Activated CD8-positive, alpha-beta memory T cell treated with anti-CD3 and anti-CD28 coated beads, Interleukin-2, amount 50 U/mL, for 24 hours (primary cell): ENCODE results near the gene S100A12.

Source experiments
- DNase-seq: peaks from one replicate; pipeline ENCODE4 v3.0.0-alpha.2; 2020; ENCODE audit errors: extremely low read depth

S100A12 gene

GRCh38 chr1:153368495-153368894 lies 6.9 kb downstream of the S100A12 start:
- DNase-seq = no peak

GRCh38 chr1:153367090-153367489 lies 8.3 kb downstream of the S100A12 start:
- DNase-seq = no peak

DNA sequence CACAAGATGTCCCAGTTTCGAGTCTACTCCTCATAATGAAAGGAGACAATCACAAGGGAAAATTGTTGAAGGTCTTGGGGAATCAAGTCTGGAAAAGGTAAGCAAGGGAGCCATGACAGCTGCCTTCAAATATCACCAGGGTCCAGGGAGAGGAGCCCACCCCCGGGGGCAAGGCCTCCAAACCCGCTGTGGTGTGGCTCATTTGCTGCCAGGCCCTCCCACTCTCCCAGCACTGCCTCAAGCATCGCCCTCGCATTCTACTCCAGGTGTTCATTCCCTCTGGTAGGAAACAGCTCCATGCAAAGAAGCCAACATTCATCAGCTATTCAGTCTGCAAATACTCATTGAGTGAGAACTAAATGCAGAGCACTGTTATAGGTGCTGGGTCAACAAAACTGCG lies 9.2 kb downstream of the S100A12 start:
- no peak for DNase-seq

- DNase-seq = no peak
Observed at GRCh38 chr1:153365696-153366095, 9.7 kb downstream of the S100A12 start.

GRCh38 chr1:153364766-153365666 lies 10.4 kb downstream of the S100A12 start:
- no peak for DNase-seq

GRCh38 chr1:153364156-153364555 lies 11.3 kb downstream of the S100A12 start:
- no peak for DNase-seq

DNA sequence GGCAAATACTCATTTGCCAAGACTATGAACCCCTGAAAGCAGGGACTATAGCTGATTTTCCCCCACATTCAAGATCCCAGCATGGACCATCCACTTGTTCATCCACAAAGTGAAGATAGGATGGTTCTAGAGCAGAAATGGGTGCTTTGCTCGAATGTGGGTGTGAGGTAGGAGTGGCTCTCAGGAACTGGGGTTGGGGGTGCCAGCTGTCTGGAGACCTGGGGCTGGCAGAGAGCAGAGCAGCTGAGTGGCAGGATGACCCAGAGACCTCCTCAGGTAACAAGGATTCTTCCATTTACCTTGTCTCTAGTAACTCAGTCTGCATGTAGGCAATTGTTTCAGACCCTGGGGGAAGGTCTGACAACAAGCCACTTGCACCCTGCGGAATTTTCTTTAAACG lies 11.8 kb downstream of the S100A12 start:
- DNase-seq = no peak

GRCh38 chr1:153362187-153362775 lies 13.1 kb downstream of the S100A12 start:
- no peak for DNase-seq

DNA sequence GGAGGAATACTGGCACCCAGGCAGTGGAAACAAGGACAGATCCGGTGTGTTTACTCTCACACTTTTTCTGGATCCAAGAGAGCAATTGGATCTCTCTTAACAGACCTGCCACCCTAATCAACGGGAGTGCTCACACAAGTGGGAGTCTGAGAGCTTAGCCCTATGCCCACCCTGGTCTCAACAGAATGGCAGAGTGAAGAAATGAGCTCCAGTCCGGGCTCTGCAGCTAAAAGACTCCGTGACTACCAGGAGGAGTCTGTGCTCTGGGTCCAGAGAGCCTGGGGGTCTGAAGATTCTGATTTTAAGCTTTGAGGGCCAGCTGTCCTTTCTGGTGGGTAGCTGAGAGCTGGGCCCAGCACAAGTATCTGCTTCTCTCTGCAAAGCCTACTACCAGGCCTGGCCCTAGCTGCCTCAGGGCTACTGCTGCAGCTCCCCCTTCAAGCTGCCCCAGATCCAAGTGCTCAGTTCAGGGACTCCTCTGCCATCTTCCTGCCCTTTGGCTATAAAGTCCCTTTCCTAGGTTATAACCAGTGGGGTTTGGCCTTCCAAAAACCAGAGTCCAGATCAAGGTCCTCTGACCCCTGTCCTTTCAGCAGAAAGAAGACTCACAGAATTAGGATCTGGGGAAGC lies 13.8 kb downstream of the S100A12 start:
- DNase-seq = no peak

DNA sequence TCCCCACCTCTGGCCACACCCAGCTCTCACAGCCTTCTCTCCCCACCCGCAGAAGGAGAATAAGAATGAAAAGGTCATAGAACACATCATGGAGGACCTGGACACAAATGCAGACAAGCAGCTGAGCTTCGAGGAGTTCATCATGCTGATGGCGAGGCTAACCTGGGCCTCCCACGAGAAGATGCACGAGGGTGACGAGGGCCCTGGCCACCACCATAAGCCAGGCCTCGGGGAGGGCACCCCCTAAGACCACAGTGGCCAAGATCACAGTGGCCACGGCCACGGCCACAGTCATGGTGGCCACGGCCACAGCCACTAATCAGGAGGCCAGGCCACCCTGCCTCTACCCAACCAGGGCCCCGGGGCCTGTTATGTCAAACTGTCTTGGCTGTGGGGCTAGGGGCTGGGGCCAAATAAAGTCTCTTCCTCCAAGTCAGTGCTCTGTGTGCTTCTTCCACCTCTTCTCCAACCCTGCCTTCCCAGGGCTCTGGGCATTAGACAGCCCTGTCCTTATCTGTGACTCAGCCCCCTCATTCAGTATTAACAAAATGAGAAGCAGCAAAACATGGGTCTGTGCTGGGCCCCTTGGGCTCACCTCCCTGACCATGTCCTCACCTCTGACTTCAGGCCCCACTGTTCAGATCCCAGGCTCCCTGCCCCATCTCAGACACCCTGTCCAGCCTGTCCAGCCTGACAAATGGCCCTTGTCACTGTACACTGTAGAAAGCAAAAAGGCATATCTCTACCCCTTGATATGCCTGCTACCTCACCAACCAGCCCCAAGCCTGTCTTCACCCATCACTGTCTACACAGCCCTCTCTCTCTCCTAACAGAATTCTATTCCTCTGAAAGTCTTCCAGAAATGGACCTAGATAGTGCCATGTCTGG lies 14.6 kb downstream of the S100A12 start:
- no peak for DNase-seq

GRCh38 chr1:153360190-153360589 lies 15.2 kb downstream of the S100A12 start:
- DNase-seq = no peak

GRCh38 chr1:153359241-153359640 lies 16.2 kb downstream of the S100A12 start:
- DNase-seq = no peak

DNA sequence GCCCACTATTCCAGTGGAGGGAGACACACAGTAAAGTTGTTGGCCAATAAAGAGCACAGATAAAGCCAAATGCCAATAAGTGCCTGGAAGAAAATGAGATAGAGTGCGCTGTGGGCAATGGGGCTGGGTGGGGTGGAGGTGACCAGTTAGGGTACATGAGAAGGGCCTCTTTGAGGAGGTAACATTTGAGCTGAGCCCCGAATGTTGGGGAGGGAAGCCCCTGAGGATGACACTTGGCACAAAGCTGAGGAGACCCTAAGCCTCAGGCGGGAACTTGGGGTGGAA lies 16.8 kb downstream of the S100A12 start:
- DNase-seq = no peak

DNA sequence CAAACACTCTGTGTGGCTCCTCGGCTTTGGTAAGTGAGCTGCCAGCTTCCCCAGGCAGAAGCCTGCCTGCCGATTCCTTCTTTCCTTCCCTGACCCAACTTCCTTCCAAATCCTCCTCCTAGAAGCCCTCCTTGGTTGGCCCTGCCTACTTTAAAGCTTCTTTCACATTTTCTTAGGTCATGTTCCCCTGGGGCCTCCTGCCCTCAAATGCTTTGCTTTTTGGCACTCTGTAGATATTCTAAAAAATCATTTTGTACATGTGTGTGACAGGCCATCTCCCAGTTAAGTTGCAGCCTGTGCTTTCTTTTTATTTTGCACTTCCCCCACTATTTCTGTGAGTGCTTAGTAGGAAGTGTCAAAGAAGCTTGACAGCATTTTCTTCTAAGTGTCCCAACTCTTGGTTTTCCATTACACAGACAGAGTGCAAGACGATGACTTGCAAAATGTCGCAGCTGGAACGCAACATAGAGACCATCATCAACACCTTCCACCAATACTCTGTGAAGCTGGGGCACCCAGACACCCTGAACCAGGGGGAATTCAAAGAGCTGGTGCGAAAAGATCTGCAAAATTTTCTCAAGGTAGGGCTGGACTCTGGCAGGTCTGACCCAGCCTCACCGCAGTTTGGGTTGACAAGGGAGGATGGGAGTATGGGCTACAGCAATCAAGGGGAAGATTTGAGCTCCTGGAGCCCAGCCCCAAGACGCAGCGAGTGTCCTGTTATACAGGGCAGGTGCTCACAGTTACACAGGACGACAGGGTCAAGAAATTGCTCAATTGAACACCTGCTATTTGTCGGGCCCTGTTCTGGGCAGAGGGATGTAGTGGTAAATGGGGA lies 17.3 kb downstream of the S100A12 start, which contains the start of gene S100A9:
Gene S100A9 (plus strand): TSS at position 2 of the 838 bp plus-strand sequence. CDS start 430 bp downstream, at position 432.
- DNase-seq = no peak

DNA sequence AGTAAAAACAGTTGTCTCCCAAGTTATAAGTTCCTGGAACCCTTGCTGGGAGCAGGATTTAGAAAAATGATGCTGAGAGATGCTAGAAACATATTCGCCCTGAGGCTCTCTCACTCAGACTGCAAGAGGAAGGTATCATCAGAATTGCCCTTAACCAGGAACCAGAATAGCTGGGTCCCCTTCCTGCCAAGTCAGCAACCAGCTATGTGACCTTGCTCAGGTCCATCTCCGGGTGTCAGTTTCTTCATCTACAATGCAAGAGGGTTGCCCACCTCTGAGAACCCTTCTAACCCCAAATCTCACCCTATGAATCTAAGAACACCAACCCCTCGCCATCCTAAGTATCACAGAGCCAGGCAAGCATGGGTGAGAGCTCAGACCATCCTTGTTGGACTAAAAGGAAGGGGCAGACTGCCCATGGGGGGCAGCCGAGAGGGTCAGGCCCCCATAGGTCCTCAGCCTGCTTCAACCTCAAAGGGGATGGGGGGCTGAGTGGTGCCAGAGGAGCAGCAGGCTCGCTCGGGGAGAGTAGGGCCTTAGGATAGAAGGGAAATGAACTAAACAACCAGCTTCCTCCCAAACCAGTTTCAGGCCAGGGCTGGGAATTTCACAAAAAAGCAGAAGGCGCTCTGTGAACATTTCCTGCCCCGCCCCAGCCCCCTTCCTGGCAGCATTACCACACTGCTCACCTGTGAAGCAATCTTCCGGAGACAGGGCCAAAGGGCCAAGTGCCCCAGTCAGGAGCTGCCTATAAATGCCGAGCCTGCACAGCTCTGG lies 18.2 kb downstream of the S100A12 start:
- DNase-seq = no peak

GRCh38 chr1:153356392-153357075 lies 18.9 kb downstream of the S100A12 start:
- DNase-seq = no peak

DNA sequence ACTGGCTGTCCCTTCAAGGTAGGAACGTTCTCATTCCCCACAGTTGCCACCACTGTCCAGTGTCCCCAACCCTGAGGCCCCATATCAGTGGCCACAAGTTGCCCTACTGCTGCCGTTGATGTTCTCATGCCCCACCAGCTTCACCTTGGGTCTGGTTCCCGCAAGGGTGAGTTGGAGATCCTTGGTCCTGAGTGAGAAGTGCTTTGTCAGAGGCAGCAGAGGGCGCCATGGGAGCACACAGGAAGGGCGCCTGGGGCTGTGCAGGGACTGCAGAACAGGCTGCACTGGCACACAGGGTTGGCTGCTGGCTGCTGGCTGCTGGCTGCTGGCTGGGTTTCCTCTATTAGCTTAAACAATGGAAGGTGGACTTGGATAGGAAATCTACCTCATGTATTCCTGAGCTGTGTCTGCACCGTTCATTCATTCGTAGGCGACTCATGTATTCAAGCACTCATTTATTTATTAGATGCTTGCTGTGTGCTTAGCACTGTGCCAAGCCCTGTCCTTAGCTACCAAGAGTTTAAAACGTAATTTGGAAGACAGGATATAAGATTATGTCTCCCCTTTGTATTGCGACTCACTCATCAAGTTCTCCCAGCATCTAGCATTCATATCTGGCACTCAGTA lies 19.9 kb downstream of the S100A12 start:
- no peak for DNase-seq

DNA sequence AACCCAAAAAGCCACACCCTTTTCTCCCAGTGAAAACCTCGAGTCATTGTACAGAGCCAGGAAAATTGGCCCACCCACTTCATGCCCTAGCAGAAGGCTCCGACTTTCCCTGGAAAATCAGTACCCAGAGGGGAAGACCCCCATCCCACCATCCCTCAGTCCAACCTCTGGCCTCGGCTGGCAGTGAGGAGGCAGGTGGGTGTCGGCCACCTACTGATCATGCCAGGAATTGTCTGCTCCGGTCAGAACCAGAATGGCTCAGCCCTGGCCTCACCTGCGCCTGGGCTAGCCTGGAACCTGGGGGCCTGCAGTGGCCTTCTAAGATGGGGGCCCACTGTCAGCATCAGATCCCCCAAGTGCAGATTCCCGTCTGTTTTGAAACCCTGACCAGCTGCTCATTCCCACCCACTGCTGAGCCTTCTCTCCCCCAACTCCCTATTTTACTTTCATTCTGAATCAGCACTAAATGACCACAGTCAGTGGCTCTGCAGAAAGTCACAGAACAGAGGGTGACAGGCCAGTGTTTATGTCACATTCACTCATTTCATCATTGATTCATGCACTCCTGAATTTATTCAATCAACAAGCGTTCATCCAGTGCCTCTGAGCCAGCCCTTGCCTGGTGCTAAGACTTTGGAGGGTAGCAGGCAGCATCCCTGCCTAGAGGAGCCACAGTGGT lies 20.8 kb downstream of the S100A12 start:
- no peak for DNase-seq
